OCI-LY7 (cell line): Measurements from ENCODE around the gene ACADS. TPM values are rescaled to one million over a fixed set of nuclear protein-coding genes. Genes with fewer than 3 reads are reported as not detected.
A peak's percentile ranks its signal among the peaks of the same experiment; 100 is the strongest.

Experiments
- BruUV-seq: library from RNA; stranded (reverse); fragments of 400-500 nt; replicated peaks from 2 replicates; lab custom pipeline; 2021; lab: Mats Ljungman, UMichigan
- CTCF ChIA-PET: fragments of 300-600 bp; sonication (Branson Sonifier 250); formaldehyde crosslinking; loops from one replicate; lab custom pipeline; 2022; ENCODE audit warnings: antibody characterized with exemption; ENCODE audit not compliant: unreplicated experiment; lab: Charles Lee
- POLR2A ChIA-PET: fragments of 300-600 bp; sonication (Branson Sonifier 250); formaldehyde crosslinking; loops from one replicate; lab custom pipeline; 2022; ENCODE audit warnings: antibody characterized with exemption; lab: Charles Lee
- DNase-seq: peaks from one replicate; pipeline ENCODE4 v3.0.0-alpha.2; 2015; ENCODE audit warnings: low spot score
- H2AFZ ChIP-seq: fragments of 200-600 bp; sonication (generic), shearing (Covaris generic); 2 replicates; pipeline ENCODE4 v1.6.1; 2014; ENCODE audit warnings: mild to moderate bottlenecking, antibody characterized with exemption, low read length, moderate library complexity
- H3K27ac ChIP-seq: fragments of 200-600 bp; sonication (generic); 2 replicates; pipeline ENCODE4 v1.5.1; 2014; ENCODE audit warnings: mixed run types, low read depth, mild to moderate bottlenecking, moderate library complexity, low read length, inconsistent platforms; ENCODE audit not compliant: poor library complexity, severe bottlenecking
- H3K36me3 ChIP-seq: fragments of 200-600 bp; sonication (generic); 2 replicates; pipeline ENCODE4 v1.6.1; 2014; ENCODE audit warnings: mild to moderate bottlenecking, antibody characterized with exemption, low read length, moderate library complexity, mixed read lengths; ENCODE audit not compliant: insufficient read depth
- H3K4me1 ChIP-seq: fragments of 200-600 bp; sonication (generic); 2 replicates; pipeline ENCODE4 v1.5.1; 2014; ENCODE audit warnings: mild to moderate bottlenecking, low read length; ENCODE audit not compliant: insufficient read depth, poor library complexity, severe bottlenecking
- H3K4me2 ChIP-seq: fragments of 200-600 bp; sonication (generic); 2 replicates; pipeline ENCODE4 v1.6.1; 2014; ENCODE audit warnings: mild to moderate bottlenecking, low read length
- H3K4me3 ChIP-seq: fragments of 200-600 bp; sonication (generic); 2 replicates; pipeline ENCODE4 v1.5.1; 2014; ENCODE audit warnings: mild to moderate bottlenecking, low read depth, low read length; ENCODE audit not compliant: poor library complexity, severe bottlenecking
- H3K79me2 ChIP-seq: fragments of 200-600 bp; sonication (generic); 2 replicates; pipeline ENCODE4 v1.6.1; 2016; ENCODE audit warnings: low read depth, mild to moderate bottlenecking, low read length, moderate library complexity, mixed read lengths; ENCODE audit not compliant: insufficient read depth
- H3K9me2 ChIP-seq: fragments of 200-600 bp; sonication (generic); 2 replicates; pipeline ENCODE4 v1.6.1; 2016; ENCODE audit warnings: mild to moderate bottlenecking, low read length, mixed read lengths; ENCODE audit not compliant: insufficient read depth
- H3K9me3 ChIP-seq: fragments of 200-600 bp; sonication (generic); 2 replicates; pipeline ENCODE4 v1.6.1; 2014; ENCODE audit warnings: mild to moderate bottlenecking, mixed run types, low read length, mixed read lengths
- H4K20me1 ChIP-seq: fragments of 200-600 bp; sonication (generic); 2 replicates; pipeline ENCODE4 v1.6.1; 2014; ENCODE audit warnings: mild to moderate bottlenecking, antibody characterized with exemption, low read length, moderate library complexity, mixed read lengths; ENCODE audit not compliant: insufficient read depth
- CTCF ChIP-seq: fragments of 200-600 bp; sonication (generic); conservative IDR thresholded peaks from 2 replicates; pipeline ENCODE4 v1.5.1; 2014; ENCODE audit warnings: mild to moderate bottlenecking, antibody characterized with exemption, low read length, moderate library complexity, mixed read lengths
- EZH2phosphoT487 ChIP-seq: fragments of 200-600 bp; sonication (generic); IDR thresholded peaks from 2 replicates; pipeline ENCODE4 v1.6.1; 2018; ENCODE audit warnings: low read depth, borderline replicate concordance, mild to moderate bottlenecking, mixed run types, antibody characterized with exemption, low read length, moderate library complexity, mixed read lengths
- intact Hi-C: fragments of 100-400 bp; cut with micrococcal nuclease; formaldehyde crosslinking; loops from one replicate; pipeline ENCODE4 v1.10.0; 2022; ENCODE audit not compliant: unreplicated experiment
- total RNA-seq, 2 experiments: library from RNA; depleted of rRNA in 1 of 2; stranded (reverse); fragments of >200 nt in 1 of 2; shearing (Covaris generic) in 1 of 2; gene quantifications; 2 replicates each; pipeline ENCODE4 v1.2.3, GENCODE V29; 2014 to 2022

Gene ACADS
- total RNA-seq, 2 experiments from 2014 or later, result 8.8 to 11.2 TPM

- ChIA-PET POLR2A (interaction anchor here (1.3 to 1.4 kb wide), 2 partner anchors 9 to 11 kb away, joined by 3 to 8 read pairs; no protein-coding TSS in a partner anchor), CTCF (interaction anchor here (0.9 kb wide), 2 partner anchors 15 to 18 kb away, joined by 3 read pairs; no protein-coding TSS in a partner anchor)
- H3K9me2 ChIP-seq, result no peaks in the 10 kb centered on the region
- H4K20me1 ChIP-seq, result peaks cover 16% of the 10 kb centered on the region
- H3K4me1 ChIP-seq, result peaks cover 58% of the 10 kb centered on the region
- peak overlapping the region; percentile 94 for H3K27ac ChIP-seq
- no peak for TF ChIP-seq EZH2phosphoT487
- TF ChIP-seq CTCF, result no peak
- H3K36me3 ChIP-seq, result no peaks in the 10 kb centered on the region; the same call in 1 of the 2 replicates
- no peak for DNase-seq
- peak overlapping the region; percentile 64 for H3K4me2 ChIP-seq
- no peaks in the 10 kb centered on the region; the same call in 1 of the 2 replicates for H3K9me3 ChIP-seq
- H2AFZ ChIP-seq, result peak overlapping the region; percentile 82
- peak overlapping the region; percentile 12 for H3K4me3 ChIP-seq
- peaks cover 25% of the 10 kb centered on the region for H3K79me2 ChIP-seq
- no TSS peak for BruUV-seq
- intact Hi-C loops, result no loop called here
Observed at GRCh38 chr12:120684523-120684932, 41.1 kb upstream of the ACADS start.

- H3K27ac ChIP-seq, result peak overlapping the region; percentile 94
- peaks cover 20% of the 10 kb centered on the region for H4K20me1 ChIP-seq
- intact Hi-C loops, result no loop called here
- CTCF ChIA-PET, result no interaction called here
- no peak for TF ChIP-seq CTCF
- TF ChIP-seq EZH2phosphoT487, result no peak
- BruUV-seq, result no TSS peak
- no peaks in the 10 kb centered on the region; the same call in 1 of the 2 replicates for H3K9me3 ChIP-seq
- POLR2A ChIA-PET, result interaction anchor here (0.5 to 1.6 kb wide), 3 partner anchors 10 to 19 kb away, joined by 3 to 4 read pairs (median 3); no protein-coding TSS in a partner anchor
- H2AFZ ChIP-seq, result peak overlapping the region; percentile 82; the same call in 1 of the 2 replicates
- H3K4me3 ChIP-seq, result peak overlapping the region; percentile 91
- DNase-seq, result no peak
- H3K36me3 ChIP-seq, result peaks cover 4% of the 10 kb centered on the region; the same call in 1 of the 2 replicates
- peak overlapping the region; percentile 90 for H3K4me2 ChIP-seq
- H3K79me2 ChIP-seq, result peaks cover 35% of the 10 kb centered on the region
- H3K9me2 ChIP-seq, result no peaks in the 10 kb centered on the region
- peaks cover 58% of the 10 kb centered on the region for H3K4me1 ChIP-seq
Observed at GRCh38 chr12:120685522-120685921, 40.1 kb upstream of the ACADS start.
